DLD1 (cell line): ENCODE data around the gene LUC7L3.

Experiments
- in situ Hi-C: cut with HindIII; loops from 2 replicates; pipeline ENCODE4 v1.10.0; 2017; ENCODE audit warnings: low sequenced_read_pairs

Gene LUC7L3

DNA sequence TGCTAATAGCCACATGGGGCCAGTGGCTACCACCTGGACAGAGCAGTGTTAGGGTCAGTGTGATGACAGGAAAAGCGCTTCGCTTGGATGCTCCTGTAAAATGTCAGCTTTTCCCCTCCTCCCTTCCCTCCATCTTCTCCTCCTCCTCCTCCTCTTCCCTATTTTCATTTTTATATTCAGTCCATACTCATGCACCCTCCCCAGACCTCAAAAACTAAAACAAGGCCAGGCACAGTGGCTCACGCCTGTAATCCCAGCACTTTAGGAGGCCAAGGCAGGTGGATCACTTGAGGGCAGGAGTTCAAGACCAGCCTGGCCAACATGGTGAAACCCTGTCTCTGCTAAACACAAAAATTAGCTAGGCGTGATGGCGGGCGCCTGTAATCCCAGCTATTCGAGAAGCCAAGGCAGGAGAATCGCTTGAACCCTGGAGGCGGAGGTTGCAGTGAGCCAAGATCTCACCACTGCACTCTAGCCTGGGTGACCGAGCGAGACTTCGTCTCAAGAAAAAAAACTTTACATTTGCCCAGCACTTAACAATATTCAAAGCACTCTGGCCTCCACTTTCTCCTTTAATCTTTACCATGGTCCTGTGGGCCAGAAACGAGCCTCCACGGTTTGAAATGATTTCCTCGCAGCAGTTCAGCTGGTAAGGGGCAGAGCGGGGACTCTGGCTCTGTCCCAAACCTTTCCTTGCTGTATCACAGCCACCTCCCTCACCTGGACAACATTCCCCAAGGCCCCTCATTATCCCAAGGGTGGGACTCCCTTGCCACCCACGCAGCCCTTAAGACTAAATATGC lies 33.5 kb upstream of the LUC7L3 start:
- in situ Hi-C loops: no loop called here

DNA sequence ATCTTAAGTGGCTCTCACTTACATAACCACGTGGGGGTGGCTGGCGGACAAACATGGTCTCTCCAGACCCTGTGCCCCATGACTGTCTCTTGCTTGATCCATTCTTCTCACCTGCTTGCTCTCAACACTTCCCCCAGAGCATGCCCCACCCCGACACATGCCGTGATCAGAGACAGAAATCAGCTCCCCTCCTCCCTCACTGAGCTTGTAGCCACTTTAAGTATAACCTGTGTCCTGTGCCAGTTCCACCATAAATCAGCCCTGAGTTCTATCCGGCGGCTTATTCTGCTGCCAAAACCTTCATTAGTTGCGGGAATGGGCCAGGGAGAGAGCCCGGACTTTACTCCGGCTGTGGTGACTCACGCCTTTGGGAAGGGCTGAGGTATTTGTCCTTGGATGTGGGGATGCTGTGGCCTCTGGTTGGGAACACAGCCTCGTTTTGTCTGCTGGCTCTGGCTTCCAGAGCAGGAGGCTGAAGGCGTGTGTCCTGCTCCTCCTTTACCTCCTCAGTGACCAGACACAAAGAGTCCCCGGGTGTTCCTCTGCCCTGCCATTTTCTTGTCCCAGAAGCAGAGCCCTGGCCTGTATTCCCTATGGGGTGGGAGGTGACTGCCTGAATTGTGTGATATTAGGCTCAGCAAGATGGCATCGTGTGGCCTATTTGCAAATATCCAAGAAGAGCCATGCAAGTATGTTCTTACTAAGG lies 32.8 kb upstream of the LUC7L3 start:
- in situ Hi-C loops: no loop called here

DNA sequence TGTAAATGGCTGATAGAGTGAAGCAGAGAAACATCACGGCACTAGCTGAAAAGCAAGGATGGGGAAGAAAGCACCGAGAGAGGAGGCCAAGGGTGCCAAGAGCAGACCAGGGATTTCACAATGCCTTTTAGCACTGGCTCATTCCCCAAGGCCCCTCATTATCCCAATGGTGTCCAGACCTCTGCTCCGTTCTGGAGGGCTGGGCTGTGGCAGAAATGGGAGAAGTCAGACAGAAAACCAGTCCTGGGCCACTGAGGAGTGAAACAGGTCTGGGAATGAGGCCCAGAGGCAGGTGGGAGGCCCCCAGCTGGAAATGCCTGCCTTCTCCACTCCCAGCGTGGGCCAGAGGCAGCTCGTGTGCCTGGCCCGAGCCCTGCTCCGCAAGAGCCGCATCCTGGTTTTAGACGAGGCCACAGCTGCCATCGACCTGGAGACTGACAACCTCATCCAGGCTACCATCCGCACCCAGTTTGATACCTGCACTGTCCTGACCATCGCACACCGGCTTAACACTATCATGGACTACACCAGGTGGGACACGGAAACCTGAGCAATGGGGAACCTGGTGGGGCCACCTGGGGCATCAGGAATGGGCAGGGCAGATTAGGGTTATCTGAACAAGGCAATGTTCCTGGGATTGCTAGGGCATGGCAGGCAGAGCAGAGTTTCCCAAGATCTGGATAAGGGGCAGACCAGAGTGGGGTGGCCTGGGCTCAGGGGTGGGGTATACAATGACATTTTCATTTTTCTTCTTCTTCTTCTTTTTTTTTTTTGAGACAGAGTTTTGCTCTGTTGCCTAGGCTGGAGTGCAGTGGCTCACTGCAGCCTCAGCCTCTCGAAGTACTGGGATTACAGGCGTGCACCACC lies 32.0 kb upstream of the LUC7L3 start:
- in situ Hi-C loops: no loop called here

DNA sequence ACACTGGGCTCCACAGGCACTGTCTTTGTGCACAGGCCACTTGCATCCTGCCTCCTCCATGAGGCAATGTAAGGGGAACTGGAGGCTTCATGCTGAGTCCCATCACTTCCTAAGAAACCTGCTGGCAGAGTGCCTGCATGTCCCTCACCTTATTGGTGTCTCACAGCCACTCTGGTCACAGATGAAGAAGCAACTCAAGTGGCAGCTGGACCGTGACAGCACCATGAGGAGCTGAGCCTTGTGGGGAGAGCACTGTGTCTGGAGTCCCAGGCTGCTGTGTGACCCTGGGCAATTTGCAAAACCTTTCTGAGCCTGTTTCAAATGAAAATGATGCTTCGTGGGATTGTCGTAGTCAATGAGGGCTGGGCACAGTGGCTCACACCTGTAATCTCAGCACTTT lies 31.2 kb upstream of the LUC7L3 start:
- in situ Hi-C loops: no loop called here

DNA sequence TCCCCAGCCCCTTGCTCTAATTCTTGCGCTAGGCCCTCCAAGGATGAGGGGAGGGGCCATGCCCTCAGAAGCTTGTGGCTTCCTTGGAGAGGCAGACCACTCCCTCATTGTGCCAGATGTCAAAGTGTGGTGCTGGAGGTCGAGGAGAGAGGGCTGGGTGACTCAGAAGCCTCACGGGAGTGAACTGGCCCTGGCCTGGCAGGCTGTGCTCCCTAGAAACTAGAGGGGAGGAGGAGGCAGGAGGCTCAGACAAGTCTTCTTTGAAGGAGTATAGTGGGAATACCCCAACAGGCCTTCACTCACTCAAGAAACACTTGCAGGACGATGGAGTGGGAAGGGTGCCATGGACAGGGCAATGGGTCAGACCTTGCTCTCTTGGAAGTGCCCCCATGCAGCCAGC lies 30.2 kb upstream of the LUC7L3 start:
- in situ Hi-C loops: no loop called here

DNA sequence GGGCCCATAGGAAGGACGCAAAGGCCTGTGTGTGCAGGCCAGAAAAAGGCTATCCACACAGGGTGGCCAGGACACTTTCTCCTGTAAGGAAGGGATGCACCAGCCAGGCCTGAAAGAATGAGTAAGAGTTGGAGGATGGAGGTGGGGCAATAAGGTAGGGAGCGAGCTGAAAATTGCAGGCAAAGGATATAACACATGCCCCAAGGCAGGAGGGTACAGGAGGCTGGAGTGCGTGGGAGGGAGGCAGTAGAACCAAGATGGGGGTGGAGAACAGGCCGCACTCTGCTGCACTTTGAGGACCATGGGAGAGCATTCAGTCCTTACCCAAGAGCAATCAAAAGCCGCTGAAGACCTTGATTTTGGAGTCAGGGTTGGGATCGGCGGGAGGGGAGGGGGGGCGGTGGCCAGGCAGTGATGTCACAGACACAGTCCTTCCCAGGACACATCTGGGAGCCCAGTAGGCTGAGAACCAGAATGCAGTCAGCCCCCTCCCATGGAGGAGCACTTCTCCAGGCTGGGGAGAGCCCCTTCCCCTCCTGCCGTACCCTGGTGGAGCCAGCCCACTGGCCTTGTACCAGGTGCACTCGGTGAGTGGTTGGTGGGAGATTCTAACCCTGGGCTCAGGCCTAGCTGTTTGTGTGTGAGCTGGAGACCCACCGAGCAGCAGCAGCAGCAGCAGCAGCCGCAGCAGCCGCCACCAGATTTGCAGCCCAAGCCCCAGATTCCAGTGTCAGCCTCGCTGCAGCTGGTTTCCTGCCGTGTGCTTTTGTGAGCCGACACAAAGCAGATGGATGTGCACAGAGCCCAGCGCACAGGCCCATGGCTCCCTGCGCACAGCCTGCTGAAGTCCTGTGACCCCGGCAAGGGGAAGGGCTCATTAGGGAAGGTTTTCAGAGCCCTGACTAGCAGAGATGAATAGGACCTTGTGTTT lies 29.2 kb upstream of the LUC7L3 start:
- in situ Hi-C loops: loop anchor here (5.0 kb wide), 1 partner anchor 53 kb away; no protein-coding TSS in a partner anchor

DNA sequence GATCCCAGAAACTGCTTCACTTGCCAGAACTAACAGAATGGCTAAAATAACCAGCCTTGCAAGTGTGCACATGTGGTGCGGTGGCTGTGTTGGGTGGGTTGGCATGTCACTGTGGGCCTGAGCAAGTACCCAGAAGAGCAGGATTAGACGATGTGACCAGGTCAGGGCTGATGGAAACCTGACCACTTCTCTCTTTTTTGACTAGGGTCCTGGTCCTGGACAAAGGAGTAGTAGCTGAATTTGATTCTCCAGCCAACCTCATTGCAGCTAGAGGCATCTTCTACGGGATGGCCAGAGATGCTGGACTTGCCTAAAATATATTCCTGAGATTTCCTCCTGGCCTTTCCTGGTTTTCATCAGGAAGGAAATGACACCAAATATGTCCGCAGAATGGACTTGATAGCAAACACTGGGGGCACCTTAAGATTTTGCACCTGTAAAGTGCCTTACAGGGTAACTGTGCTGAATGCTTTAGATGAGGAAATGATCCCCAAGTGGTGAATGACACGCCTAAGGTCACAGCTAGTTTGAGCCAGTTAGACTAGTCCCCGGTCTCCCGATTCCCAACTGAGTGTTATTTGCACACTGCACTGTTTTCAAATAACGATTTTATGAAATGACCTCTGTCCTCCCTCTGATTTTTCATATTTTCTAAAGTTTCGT lies 28.4 kb upstream of the LUC7L3 start:
- in situ Hi-C loops: loop anchor here (5.0 kb wide), 1 partner anchor 54 kb away; no protein-coding TSS in a partner anchor

DNA sequence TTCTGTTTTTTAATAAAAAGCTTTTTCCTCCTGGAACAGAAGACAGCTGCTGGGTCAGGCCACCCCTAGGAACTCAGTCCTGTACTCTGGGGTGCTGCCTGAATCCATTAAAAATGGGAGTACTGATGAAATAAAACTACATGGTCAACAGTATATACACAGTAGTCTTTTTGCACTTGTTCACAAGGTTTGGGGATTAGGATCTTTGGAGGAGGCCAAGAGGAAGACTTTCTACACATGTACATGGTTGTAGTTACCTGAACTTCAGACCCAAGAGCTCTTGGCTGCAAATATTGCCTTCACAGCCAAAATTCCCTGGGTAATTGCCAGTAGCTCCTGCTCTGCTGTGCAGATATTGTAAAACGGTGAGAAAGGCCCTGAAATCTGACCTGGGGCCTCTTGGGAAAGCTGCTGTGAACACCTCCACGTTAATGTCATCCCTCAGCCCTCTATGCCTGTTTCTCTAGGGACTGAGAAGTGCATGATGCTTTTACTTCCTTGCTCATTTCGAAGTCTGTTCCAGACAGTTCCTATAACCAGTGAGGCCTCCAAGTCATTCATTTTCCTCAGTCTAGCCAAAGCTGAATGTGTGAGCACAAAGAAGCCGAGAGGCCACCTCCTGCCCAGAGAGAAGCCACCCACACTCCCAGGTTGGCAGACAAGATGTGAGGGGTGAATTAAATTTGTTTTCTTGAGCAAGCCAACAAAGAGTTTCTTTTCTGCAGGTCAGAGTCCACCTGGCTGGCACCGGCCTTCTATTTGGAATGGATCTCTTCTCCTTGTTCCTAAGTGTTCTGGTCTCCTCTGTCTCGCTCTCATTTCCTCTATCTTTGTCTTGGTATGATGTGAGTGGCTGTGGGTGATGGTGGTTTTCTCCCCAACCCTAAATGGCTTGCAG lies 27.6 kb upstream of the LUC7L3 start:
- in situ Hi-C loops: loop anchor here (5.0 kb wide), 1 partner anchor 54 kb away; no protein-coding TSS in a partner anchor

DNA sequence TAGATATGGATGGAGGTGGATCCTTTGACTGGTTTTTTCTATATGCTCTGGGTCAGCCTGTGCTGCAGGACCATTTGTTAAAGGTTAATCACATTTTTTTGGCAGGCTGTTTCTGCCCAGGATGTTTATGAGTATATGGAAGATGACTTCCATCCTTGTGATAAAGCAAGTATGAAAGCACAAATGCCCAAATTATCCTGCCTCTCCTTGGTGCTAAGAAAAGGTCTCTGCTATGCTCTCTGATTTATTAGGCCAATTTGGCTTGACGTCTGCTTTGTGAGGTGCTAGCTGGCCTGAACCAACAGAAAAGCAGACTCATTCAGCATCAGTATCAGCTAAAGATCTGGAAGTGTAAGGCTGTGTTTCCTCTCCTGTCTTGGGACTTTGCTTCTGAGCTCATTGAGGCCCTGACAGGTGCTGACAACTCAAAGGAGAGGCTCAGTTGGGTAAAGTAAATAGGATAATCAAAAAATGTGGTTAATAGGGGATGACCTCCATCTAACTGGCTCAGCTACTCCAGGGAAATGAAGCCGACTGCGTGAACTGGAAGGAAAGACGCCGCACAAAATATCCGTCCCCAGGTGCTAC lies 26.9 kb upstream of the LUC7L3 start:
- in situ Hi-C loops: loop anchor here (5.0 kb wide), 1 partner anchor 55 kb away; no protein-coding TSS in a partner anchor

DNA sequence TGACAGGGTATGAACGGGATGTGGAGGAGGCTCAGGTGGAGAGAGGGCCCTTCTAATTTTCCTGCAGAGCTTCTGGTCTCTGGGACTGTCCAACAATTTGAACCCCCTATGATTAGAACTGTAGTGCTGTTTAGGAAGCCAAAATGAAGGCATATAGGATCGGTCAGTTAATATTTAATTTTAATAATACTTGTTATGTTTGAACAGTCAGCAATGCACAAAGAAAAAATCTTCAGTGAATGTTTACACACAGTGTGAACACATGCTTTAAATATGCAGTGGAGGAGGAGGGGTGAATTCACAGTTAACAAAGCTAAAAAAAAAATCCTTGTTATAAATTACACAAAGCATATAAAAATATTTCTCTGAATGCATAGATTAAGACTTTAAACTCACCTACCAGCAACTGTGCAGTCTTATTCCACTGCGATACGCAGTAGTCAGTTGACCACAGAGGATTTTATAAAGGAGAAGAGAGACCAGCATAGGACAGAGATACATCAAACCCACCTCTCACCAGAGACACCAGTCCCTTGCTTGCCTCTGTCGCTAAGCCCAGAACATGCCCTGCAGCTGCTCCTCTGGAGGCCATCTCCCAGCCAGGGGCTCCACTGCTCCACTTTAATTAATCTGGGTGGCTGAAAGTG lies 26.2 kb upstream of the LUC7L3 start:
- in situ Hi-C loops: loop anchor here (5.0 kb wide), 1 partner anchor 56 kb away; no protein-coding TSS in a partner anchor

DNA sequence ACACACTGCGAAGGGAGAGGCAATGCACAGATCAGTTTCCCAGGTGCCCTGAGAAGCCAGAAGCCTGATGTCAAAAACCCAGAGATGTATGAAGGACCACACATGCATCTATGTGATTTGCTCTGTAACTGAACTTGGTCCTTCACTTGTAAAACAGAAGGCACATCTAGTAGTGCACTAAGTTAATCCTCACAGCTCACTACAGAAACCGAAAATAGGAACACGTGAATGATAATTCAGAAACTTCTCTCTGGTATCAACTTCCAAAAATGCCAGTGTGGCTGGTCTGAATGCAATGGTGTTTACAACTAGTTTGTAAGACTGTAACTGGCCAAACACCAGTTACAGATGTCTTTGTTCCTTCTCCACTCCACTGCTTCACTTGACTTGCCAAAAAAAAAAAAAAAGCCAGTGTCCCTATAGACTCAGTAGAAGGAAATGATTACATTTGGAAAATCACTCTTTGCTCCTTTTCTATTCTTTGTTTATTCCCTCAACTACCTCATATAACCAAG lies 23.0 kb upstream of the LUC7L3 start:
- in situ Hi-C loops: no loop called here

DNA sequence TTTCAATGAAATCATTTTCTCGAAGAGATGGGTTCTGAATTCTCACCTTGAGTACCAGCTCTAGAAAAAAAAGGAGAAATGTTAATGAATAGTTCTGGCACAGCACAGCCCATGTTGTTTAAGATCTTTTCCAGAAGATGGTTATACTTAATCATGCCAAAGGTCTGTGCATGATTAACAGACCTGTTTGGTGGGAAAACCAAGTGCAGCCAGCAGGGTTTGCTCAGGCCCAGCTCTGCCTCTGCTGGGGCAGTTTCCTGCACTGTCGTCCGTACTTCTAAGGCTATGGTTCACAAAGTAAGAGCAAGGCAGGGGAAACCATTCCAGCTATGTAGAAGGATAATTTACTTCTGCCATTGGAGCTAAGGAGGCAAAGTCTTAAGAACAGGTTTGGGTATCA lies 22.3 kb upstream of the LUC7L3 start:
- in situ Hi-C loops: no loop called here

DNA sequence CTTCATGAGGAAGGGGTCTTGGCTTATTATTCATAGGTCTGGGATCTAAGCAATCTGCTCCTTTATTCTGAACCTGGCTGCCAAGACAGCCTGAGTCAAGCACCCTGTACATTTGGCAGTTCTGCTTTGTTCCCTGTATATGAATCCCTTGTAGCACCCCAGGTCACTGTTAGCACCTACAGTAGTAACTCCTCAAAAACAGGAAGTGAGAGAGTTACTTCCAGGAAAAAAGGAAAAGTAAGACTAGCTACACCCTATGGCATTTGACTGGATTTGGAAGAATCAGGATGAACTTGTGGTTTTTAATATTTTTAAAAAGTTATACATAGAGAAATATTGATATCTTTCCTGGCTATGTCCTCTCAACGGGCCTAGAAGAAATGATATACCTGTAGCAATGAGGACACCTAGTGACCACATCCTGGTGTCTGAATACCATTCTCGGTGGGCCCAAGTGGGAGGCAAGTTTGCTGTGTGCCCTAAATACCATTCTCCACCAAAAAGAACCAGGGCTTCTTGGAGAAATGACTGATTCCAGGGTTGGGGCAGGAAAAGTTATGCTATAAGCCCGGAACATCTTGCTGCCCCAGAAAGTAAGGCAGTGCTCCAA lies 21.6 kb upstream of the LUC7L3 start:
- in situ Hi-C loops: no loop called here

DNA sequence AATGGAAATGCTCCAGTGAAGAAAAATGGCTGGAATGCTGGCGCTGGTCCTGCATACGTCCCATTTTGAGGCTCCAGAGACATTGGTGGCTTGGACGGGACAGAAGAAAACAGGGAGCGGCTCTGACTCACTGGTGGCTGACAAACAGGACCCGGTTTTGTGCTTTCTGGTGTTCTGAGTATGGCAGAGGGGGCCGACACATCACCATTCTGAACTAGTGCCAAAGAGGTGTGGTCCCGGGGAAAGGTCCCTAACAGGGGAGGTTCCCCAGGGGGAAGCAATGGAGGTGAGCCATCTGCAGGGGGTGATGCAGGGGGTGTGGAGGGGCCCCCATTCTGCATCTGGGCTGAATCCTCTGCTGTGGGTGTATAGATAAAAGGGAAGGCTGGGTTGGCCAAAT lies 20.0 kb upstream of the LUC7L3 start:
- in situ Hi-C loops: no loop called here

DNA sequence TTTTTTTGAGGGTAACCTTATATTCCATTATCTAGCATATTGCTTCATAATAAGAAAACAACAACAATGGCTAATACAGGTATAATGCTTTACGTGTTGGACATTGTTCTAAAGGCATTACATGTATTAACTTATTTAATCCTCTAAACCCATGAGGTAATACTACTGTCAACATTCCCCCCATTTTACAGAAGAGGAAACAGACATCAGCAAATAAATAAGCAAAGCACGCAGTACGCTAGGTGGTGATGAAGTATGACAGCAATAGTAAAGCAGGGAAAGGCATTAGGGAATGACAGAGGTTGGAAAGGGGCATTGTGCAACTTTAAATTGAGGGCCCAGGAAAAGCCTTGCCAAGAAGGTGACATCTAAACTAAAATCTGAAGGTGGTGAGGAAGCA lies 16.2 kb upstream of the LUC7L3 start:
- in situ Hi-C loops: no loop called here

DNA sequence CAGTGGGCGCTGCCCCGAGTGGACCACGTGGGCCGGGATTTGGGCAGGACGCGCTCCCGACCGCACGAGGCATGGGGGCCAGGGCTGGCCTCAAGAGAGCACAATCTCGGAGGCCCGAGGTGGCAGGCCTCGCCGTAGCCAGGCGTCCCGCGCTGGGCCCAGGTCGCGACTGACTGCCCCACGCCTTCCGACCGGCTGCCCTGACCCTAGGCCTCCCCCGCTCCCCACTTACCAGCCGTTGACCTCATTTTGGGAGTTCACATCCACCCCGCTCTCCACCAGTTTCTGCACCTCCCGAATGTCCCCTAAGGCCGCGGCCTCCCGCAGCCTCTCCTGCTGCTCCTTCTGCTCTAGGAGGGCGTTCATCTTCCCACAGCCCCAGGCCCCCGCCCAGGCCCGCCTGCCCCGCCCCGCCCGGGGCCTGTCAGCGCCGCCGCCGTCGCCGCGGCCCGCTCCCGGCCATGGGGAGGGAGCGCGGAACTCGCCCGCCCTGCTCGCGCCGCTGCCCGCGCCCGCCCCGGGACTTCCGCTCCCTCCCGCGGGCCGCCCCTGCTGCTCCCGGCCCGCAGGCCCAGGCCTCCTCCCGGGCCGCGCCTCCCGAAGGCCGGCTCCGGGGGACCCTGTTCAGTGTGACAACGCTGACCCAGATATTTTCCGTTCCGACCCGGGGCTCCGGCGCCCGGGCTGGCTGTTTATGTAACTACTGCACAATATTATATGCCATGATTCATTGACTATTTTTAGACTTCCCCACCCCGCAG lies 11.9 kb upstream of the LUC7L3 start, which contains the start of gene ANKRD40:
TSS of gene ANKRD40 (minus strand) at position 626 of the 761 bp plus-strand sequence. CDS start at position 366, 260 bp downstream.
- in situ Hi-C loops: no loop called here
